B cell (primary cell): ENCODE measurements around the gene ATG16L1. TPM values are rescaled to one million over a fixed set of nuclear protein-coding genes. Genes with fewer than 3 reads are reported as not detected.

Experiments
- ATAC-seq: fragments of 200-7000 bp; cut with Tn5 transposase; one replicate; pipeline ENCODE4 v1.10.0; 2021; ENCODE audit warnings: low read depth, mild to moderate bottlenecking, moderate number of reproducible peaks, moderate library complexity
- CTCF ChIA-PET: fragments of 350-600 bp; sonication (Branson Sonifier 250); formaldehyde crosslinking; loops from one replicate; lab custom pipeline; 2021; ENCODE audit warnings: antibody characterized with exemption, inconsistent platforms; lab: Charles Lee
- POLR2A ChIA-PET: fragments of 350-600 bp; sonication (Branson Sonifier 250); formaldehyde crosslinking; loops from one replicate; lab custom pipeline; 2021; ENCODE audit warnings: antibody characterized with exemption; lab: Charles Lee
- DNase-seq: peaks from one replicate; pipeline ENCODE4 v3.0.0; 2013
- H2AFZ ChIP-seq: 2 replicates; pipeline ENCODE4 v1.6.1; 2012; ENCODE audit warnings: mild to moderate bottlenecking, low read depth, low read length; ENCODE audit not compliant: insufficient read depth, poor library complexity, severe bottlenecking
- H3K27ac ChIP-seq, 2 donors: 1 replicate in 1 of 2; 2 replicates in 1 of 2; pipeline ENCODE4 v1.5.1; 2012 to 2013; ENCODE audit warnings: low read length in 2 of 2, mild to moderate bottlenecking in 2 of 2, moderate library complexity in 1 of 2
- H3K27me3 ChIP-seq, 4 experiments: fragments of 200-600 bp in 1 of 4; sonication (generic) in 1 of 4; replicated peaks in 1 of 4; 1 replicate in 2 of 4; 2 replicates in 2 of 4; pipeline versions ENCODE4 v1.6.1 to v1.7.0; 2013 to 2016; ENCODE audit warnings: low read length in 3 of 4, mild to moderate bottlenecking in 2 of 4, mixed read lengths in 1 of 4, moderate library complexity in 1 of 4; ENCODE audit not compliant: insufficient read depth in 4 of 4, control insufficient read depth in 3 of 4; ENCODE audit errors: control extremely low read depth in 1 of 4
- H3K36me3 ChIP-seq, 2 experiments: replicated peaks in 1 of 2; 1 replicate in 1 of 2; 2 replicates in 1 of 2; pipeline versions ENCODE4 v1.6.1 to v1.7.1; 2013; ENCODE audit warnings: low read length in 1 of 2; ENCODE audit not compliant: insufficient read depth in 2 of 2, control insufficient read depth in 1 of 2; ENCODE audit errors: control extremely low read depth in 1 of 2, extremely low read depth in 1 of 2
- H3K4me1 ChIP-seq, 2 donors: fragments of 200-600 bp in 1 of 2; sonication (generic) in 1 of 2; 1 replicate in 1 of 2; 2 replicates in 1 of 2; pipeline versions ENCODE4 v1.5.1 to v1.6.1; 2013 to 2017; ENCODE audit warnings: low read length in 2 of 2; ENCODE audit not compliant: control insufficient read depth in 2 of 2, insufficient read depth in 2 of 2
- H3K4me2 ChIP-seq: replicated peaks from 2 replicates; pipeline ENCODE3; 2012; ENCODE audit warnings: mild to moderate bottlenecking, low read depth, low read length; ENCODE audit not compliant: poor library complexity, severe bottlenecking
- H3K4me3 ChIP-seq, 5 experiments: fragments of 200-600 bp in 1 of 5; sonication (generic) in 1 of 5; 1 replicate in 3 of 5; 2 replicates in 2 of 5; pipeline versions ENCODE4 v1.5.1 to v1.7.0; 2011 to 2016; ENCODE audit warnings: low read length in 4 of 5, mild to moderate bottlenecking in 4 of 5, low read depth in 2 of 5, control low read depth in 1 of 5, moderate library complexity in 1 of 5; ENCODE audit not compliant: insufficient read depth in 1 of 5; ENCODE audit errors: control extremely low read depth in 1 of 5, extremely low read depth in 1 of 5
- H3K79me2 ChIP-seq: fragments of 200-600 bp; sonication (generic); one replicate; pipeline ENCODE4 v1.6.0; 2016; ENCODE audit warnings: low read length; ENCODE audit not compliant: control insufficient read depth, insufficient read depth
- H3K9ac ChIP-seq: fragments of 200-600 bp; sonication (generic); 2 replicates; pipeline ENCODE4 v1.6.1; 2017; ENCODE audit warnings: mild to moderate bottlenecking, low read length, moderate library complexity
- H3K9me3 ChIP-seq, 3 donors: one replicate each; pipeline versions ENCODE4 v1.6.1 to v1.7.1; 2013; ENCODE audit warnings: low read length in 2 of 3; ENCODE audit not compliant: control insufficient read depth in 2 of 3, insufficient read depth in 1 of 3; ENCODE audit errors: control extremely low read depth in 1 of 3
- H4K20me1 ChIP-seq: 2 replicates; pipeline ENCODE4 v1.6.0; 2012; ENCODE audit warnings: mild to moderate bottlenecking, low read length; ENCODE audit not compliant: insufficient read depth, control insufficient read depth, poor library complexity, severe bottlenecking
- H3K27ac Mint-ChIP-seq: one replicate; pipeline ENCODE4 v1.8.0; 2021; ENCODE audit warnings: mixed read lengths
- H3K27me3 Mint-ChIP-seq: one replicate; pipeline ENCODE4 v1.8.0; 2021; ENCODE audit warnings: mixed read lengths
- H3K4me1 Mint-ChIP-seq: one replicate; pipeline ENCODE4 v1.8.0; 2021; ENCODE audit warnings: mixed read lengths
- H3K4me3 Mint-ChIP-seq: one replicate; pipeline ENCODE4 v1.8.0; 2021; ENCODE audit warnings: mixed read lengths
- H3K9me3 Mint-ChIP-seq: one replicate; pipeline ENCODE4 v1.8.0; 2022; ENCODE audit warnings: mixed read lengths; ENCODE audit not compliant: insufficient read depth
- CTCF ChIP-seq: fragments of 200-600 bp; IDR thresholded peaks from one replicate; pipeline ENCODE4 v1.8.0; 2022; ENCODE audit warnings: antibody characterized with exemption, mild to moderate bottlenecking
- EZH2 ChIP-seq: IDR thresholded peaks from 2 replicates; pipeline ENCODE4 v1.6.1; 2012; ENCODE audit warnings: borderline replicate concordance, low read depth, mild to moderate bottlenecking, moderate library complexity, low read length; ENCODE audit not compliant: insufficient read depth, poor library complexity, severe bottlenecking
- WGBS: methylation state at CpG from one replicate; pipeline ENCODE4 v1.1.5; 2013; ENCODE audit warnings: missing lambda C conversion rate; ENCODE audit not compliant: insufficient coverage; 5-methylcytosine and 5-hydroxymethylcytosine counted together
- intact Hi-C: fragments of 100-400 bp; cut with micrococcal nuclease; formaldehyde crosslinking; loops from one replicate; pipeline ENCODE4 v1.10.0; 2022
- polyA plus RNA-seq: library from polyadenylated mRNA; depleted of rRNA; stranded (reverse); fragments of >200 nt; gene quantifications from 2 replicates; pipeline ENCODE4 v1.2.3, GENCODE V29; 2012
- total RNA-seq, 2 donors: library from RNA; stranded (reverse); fragments of 120-200 nt in 1 of 2; gene quantifications; 1 replicate in 1 of 2; 2 replicates in 1 of 2; pipeline versions ENCODE4 v1.2.3 to v1.2.4, GENCODE V29; 2013 to 2022

ATG16L1 gene
- total and polyA plus RNA-seq, 2 donors (not counting 1 experiment from before 2014, with no cell fraction given): 25.7 to 69.9 TPM

- no peak for DNase-seq
- H3K4me2 ChIP-seq: no peak overlapping the region
- no peak overlapping the region for H3K27ac ChIP-seq
- ChIA-PET CTCF (no interaction called here), POLR2A (interaction anchor here (0.6 kb wide), 1 partner anchor 18 kb away, joined by 6 read pairs; no protein-coding TSS in a partner anchor)
- intact Hi-C loops: loop anchor here (5.0 kb wide), 1 partner anchor 33 kb away; no protein-coding TSS in a partner anchor
- peaks cover 50% of the 10 kb centered on the region for H3K4me1 Mint-ChIP-seq
- no peaks in the 10 kb centered on the region for H3K79me2 ChIP-seq
- no peak overlapping the region for H2AFZ ChIP-seq
- TF ChIP-seq EZH2 (no peak), CTCF (no peak)
- peaks cover 3% of the 10 kb centered on the region for H3K9me3 Mint-ChIP-seq
- no peaks in the 10 kb centered on the region for H3K27me3 ChIP-seq
- H3K9me3 ChIP-seq: peaks cover 0 to 13% (median 0%) of the 10 kb centered on the region in 3 donors
- no peak overlapping the region for H3K4me3 Mint-ChIP-seq
- H3K36me3 ChIP-seq: no peaks in the 10 kb centered on the region
- H3K4me3 ChIP-seq: no peak overlapping the region
- peaks cover 36 to 57% of the 10 kb centered on the region in 2 donors for H3K4me1 ChIP-seq
- no peak overlapping the region for H3K27ac Mint-ChIP-seq
- H3K9ac ChIP-seq: no peak overlapping the region
- WGBS: 86% methylated on average over 3 of the region's 8 CpGs
- no peaks in the 10 kb centered on the region for H3K27me3 Mint-ChIP-seq
- no peak for ATAC-seq
- H4K20me1 ChIP-seq: no peaks in the 10 kb centered on the region
Measured at GRCh38 chr2:233323851-233324250, 72.4 kb downstream of the ATG16L1 start.

- intact Hi-C loops: no loop called here
- Histone ChIP-seq H3K27ac (no peak overlapping the region), H2AFZ (peak overlapping the region; percentile 23), H3K4me3 (no peak overlapping the region), H3K4me2 (no peak overlapping the region), H4K20me1 (no peaks in the 10 kb centered on the region), H3K9ac (no peak overlapping the region), H3K4me1 (peaks cover 46 to 71% of the 10 kb centered on the region in 2 donors), H3K27me3 (no peaks in the 10 kb centered on the region), H3K9me3 (peaks cover 0 to 13% (median 0%) of the 10 kb centered on the region in 3 donors), H3K36me3 (no peaks in the 10 kb centered on the region), H3K79me2 (no peaks in the 10 kb centered on the region)
- TF ChIP-seq CTCF (no peak), EZH2 (no peak)
- Mint-ChIP-seq H3K9me3 (peaks cover 3% of the 10 kb centered on the region), H3K27ac (peak overlapping the region; percentile 47), H3K27me3 (no peaks in the 10 kb centered on the region), H3K4me1 (peaks cover 64% of the 10 kb centered on the region), H3K4me3 (no peak overlapping the region)
- ChIA-PET CTCF (no interaction called here), POLR2A (interaction anchor here (0.6 to 1.4 kb wide), 3 partner anchors 8 to 264 kb away, joined by 4 to 6 read pairs (median 5); no protein-coding TSS in a partner anchor)
- DNase-seq (no peak), ATAC-seq (no peak)
- WGBS: 78% methylated on average over 3 of the region's 4 CpGs
Measured at GRCh38 chr2:233325256-233325655, 73.8 kb downstream of the ATG16L1 start.
